C4-2B (cell line): Measurements from ENCODE around the gene SARDH.
"Not testable (repeated sequence)": the region's sequence is repeated elsewhere in the genome, so short reads cannot be mapped to it uniquely, and the experiment has no call there.

Experiments
- H3K27ac ChIP-seq: fragments of 450-650 bp; 2 replicates; pipeline ENCODE4 v1.5.1; 2017
- ZFX ChIP-seq: fragments of 450-650 bp; IDR thresholded peaks from 2 replicates; pipeline ENCODE4 v1.6.1; 2017
- TF ChIP-seq, protein P1 (sequence below): fragments of 450-650 bp; conservative IDR thresholded peaks from 2 replicates; pipeline ENCODE4 v1.5.1; 2017; ENCODE audit warnings: mild to moderate bottlenecking

Gene SARDH

DNA sequence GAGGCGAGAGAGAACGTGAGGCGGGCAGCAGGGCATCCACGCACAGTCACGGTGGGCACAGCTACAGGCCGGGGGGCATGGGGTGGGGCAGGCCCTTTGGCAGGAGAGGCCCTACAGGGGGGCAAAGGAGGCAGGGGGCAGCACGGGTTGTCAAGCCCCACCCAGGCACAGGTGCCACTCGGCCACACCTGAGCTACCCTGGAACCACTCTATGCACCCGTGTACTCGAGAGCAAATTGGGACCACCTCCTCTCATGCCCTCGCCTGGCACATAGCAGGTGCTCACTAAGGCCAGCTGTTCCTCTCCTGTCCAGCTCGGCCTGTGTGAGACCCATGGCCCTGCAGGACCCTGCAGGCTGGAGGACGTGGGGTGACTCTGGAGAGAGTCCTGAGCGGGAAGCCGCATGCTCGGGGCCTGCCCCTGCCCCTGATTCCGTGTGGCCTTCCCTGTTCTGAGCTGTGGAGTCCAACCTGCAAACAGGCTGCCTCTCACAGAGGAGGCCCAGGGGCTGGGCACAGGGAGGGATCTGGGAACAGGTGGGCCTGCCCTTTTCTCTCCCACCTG lies 31.4 kb upstream of the SARDH start:
- TF ChIP-seq, protein P1, sequence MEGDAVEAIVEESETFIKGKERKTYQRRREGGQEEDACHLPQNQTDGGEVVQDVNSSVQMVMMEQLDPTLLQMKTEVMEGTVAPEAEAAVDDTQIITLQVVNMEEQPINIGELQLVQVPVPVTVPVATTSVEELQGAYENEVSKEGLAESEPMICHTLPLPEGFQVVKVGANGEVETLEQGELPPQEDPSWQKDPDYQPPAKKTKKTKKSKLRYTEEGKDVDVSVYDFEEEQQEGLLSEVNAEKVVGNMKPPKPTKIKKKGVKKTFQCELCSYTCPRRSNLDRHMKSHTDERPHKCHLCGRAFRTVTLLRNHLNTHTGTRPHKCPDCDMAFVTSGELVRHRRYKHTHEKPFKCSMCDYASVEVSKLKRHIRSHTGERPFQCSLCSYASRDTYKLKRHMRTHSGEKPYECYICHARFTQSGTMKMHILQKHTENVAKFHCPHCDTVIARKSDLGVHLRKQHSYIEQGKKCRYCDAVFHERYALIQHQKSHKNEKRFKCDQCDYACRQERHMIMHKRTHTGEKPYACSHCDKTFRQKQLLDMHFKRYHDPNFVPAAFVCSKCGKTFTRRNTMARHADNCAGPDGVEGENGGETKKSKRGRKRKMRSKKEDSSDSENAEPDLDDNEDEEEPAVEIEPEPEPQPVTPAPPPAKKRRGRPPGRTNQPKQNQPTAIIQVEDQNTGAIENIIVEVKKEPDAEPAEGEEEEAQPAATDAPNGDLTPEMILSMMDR, result no peak
- no peak for TF ChIP-seq ZFX
- H3K27ac ChIP-seq, result no peak overlapping the region

DNA sequence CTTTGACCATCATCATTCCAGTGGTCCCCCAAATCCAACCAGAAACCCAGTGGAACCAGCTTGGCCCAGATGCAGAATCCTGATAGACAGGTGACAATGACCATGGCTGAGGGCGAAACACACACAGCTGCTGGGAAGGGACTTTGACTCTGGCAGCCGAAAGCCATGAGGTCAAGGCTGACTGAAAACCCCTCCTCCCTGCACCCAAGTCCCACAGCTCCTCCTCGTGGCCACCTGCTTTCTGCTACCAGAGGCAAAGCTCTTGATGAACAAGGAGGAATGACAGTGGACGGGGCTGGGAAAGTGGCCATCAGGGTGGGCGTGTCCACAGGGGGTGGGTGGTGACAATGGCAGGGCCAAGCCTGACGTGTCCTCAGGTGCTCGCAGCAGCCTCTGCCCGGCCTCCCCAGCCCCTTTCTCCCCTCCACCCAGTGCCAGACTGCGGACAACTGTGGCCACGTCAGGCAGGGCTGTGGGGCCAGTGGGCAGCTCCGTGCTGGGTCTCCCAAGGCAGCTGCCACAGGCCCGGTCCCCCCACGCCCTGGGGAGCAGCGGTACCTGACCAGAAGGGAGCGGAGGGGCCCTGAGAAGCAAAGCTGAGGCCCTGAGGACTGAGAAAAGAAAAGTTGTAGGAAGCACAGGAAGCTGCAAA lies 30.8 kb upstream of the SARDH start:
- no peak overlapping the region for H3K27ac ChIP-seq
- no peak for TF ChIP-seq ZFX
- TF ChIP-seq, protein P1, result no peak

GRCh38 chr9:133768371-133768858 lies 30.3 kb upstream of the SARDH start:
- no peak overlapping the region for H3K27ac ChIP-seq
- TF ChIP-seq, protein P1, result no peak
- no peak for TF ChIP-seq ZFX

DNA sequence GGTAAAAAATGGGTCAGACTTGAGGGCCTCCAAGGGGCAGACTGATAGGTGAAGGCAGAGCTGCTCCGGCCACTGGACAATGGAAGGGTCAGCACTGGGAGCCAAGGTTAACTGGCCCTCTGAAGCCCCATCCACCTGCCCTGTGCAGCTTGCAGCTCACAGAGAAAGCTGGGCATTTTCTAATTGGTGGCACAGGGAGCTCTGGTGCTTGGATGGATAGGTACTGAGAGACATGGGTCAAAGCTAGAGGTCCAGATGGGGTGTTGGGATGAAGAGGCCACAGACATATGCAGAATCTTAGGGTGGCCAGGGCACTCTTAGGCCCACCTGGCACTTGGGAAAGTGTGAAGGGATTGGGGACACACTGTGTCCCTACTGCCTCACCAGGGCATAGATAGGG lies 29.5 kb upstream of the SARDH start:
- H3K27ac ChIP-seq, result no peak overlapping the region
- TF ChIP-seq, protein P1, result no peak
- TF ChIP-seq ZFX, result no peak

DNA sequence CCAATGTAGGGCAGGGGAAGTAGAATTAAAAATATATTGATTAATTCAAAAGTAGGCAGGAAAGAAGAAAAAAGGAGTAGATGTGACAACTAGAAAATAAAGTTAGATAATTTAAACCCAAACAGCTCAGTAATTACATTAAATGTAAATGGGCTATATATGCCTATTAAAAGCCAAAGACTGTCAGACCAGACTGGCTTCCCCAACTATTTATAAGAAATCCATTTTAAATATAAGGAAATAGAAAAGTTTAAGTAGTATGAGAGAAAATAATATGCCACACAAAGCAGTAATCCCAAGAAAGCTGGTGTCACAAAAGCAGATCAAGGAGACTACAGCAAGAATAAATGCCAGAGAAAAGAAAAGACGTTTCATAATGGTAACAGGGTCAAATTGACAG lies 28.9 kb upstream of the SARDH start:
- no peak for TF ChIP-seq ZFX
- TF ChIP-seq, protein P1, result no peak
- H3K27ac ChIP-seq, result no peak overlapping the region

DNA sequence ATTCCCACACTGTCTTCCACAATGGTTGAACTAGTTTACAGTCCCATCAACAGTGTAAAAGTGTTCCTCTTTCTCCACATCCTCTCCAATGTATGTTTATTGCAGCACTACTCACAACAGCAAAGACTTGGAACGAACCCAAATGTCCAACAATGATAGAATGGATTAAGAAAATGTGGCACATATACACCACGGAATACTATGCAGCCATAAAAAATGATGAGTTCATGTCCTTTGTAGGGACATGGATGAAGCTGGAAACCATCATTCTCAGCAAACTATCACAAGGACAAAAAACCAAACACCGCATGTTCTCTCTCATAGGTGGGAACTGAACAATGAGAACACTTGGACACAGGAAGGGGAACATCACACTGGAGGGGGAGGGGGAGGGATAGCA lies 28.1 kb upstream of the SARDH start:
- H3K27ac ChIP-seq, result not testable (repeated sequence)

- TF ChIP-seq ZFX, result no peak
- TF ChIP-seq, protein P1, result no peak
- no peak overlapping the region for H3K27ac ChIP-seq
Observed at GRCh38 chr9:133763272-133764183, 25.4 kb upstream of the SARDH start.
